ENCODE results near the gene LSS.
A peak's percentile ranks its signal among the peaks of the same experiment; 100 is the strongest.
"Not testable (repeated sequence)": the region's sequence is repeated elsewhere in the genome, so short reads cannot be mapped to it uniquely, and the experiment has no call there.

LSS gene

GRCh38 chr21:46183910-46184624 is 44.5 kb downstream of the LSS start, which contains the start of gene SPATC1L:
SPATC1L (minus strand) TSS chr21:46184459; CDS start chr21:46182816, 1,643 bp downstream.
- H3K4me3 ChIP-seq (ENCODE audit: low read depth in 1 of 2, low read length in 1 of 2): peak within 1 kb of the TSS; percentile 62 to 79

DNA sequence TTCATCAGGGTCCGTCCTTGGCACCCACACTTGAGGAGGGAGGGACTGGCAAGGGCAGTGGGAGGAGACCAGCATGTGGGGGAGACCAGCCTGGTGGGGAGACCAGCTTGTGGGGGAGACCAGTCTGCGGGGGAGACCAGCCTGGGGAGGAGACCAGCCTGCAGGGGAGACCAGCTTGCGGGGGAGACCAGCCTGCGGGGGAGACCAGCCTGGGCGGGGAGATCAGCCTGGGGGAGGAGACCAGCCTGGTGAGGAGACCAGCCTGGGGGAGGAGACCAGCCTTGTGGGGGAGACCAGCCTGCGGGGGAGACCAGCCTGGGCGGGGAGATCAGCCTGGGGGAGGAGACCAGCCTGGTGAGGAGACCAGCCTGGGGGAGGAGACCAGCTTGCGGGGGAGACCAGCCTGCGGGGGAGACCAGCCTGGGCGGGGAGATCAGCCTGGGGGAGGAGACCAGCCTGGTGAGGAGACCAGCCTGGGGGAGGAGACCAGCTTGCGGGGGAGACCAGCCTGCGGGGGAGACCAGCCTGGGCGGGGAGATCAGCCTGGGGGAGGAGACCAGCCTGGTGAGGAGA is 45.2 kb downstream of the LSS start:
- peaks cover 16% of the 10 kb centered on the region in 2 experiments for H3K4me1 ChIP-seq (ENCODE audit: control insufficient read depth in 1 of 2, insufficient read depth in 1 of 2, low read depth in 1 of 2, low read length in 1 of 2)
- H3K4me3 ChIP-seq (ENCODE audit: low read depth in 1 of 2, low read length in 1 of 2); H3K27ac ChIP-seq: not testable (repeated sequence)

More at GRCh38 chr21:46183910-46184624, 44.5 kb downstream of the LSS start, which contains the start of gene SPATC1L:
- no peaks in the 10 kb centered on the region for H3K27me3 ChIP-seq
- TF ChIP-seq, protein P1, sequence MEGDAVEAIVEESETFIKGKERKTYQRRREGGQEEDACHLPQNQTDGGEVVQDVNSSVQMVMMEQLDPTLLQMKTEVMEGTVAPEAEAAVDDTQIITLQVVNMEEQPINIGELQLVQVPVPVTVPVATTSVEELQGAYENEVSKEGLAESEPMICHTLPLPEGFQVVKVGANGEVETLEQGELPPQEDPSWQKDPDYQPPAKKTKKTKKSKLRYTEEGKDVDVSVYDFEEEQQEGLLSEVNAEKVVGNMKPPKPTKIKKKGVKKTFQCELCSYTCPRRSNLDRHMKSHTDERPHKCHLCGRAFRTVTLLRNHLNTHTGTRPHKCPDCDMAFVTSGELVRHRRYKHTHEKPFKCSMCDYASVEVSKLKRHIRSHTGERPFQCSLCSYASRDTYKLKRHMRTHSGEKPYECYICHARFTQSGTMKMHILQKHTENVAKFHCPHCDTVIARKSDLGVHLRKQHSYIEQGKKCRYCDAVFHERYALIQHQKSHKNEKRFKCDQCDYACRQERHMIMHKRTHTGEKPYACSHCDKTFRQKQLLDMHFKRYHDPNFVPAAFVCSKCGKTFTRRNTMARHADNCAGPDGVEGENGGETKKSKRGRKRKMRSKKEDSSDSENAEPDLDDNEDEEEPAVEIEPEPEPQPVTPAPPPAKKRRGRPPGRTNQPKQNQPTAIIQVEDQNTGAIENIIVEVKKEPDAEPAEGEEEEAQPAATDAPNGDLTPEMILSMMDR (IDR thresholded peaks at IDR 0.05): no peak
- H3K36me3 ChIP-seq: no peaks in the 10 kb centered on the region
- peaks cover 16% of the 10 kb centered on the region in 2 experiments for H3K4me1 ChIP-seq (ENCODE audit: control insufficient read depth in 1 of 2, insufficient read depth in 1 of 2, low read depth in 1 of 2, low read length in 1 of 2)
- peak within 1 kb of the TSS; percentile 89 for H3K27ac ChIP-seq
- no peaks in the 10 kb centered on the region for H3K9me3 ChIP-seq

DNA sequence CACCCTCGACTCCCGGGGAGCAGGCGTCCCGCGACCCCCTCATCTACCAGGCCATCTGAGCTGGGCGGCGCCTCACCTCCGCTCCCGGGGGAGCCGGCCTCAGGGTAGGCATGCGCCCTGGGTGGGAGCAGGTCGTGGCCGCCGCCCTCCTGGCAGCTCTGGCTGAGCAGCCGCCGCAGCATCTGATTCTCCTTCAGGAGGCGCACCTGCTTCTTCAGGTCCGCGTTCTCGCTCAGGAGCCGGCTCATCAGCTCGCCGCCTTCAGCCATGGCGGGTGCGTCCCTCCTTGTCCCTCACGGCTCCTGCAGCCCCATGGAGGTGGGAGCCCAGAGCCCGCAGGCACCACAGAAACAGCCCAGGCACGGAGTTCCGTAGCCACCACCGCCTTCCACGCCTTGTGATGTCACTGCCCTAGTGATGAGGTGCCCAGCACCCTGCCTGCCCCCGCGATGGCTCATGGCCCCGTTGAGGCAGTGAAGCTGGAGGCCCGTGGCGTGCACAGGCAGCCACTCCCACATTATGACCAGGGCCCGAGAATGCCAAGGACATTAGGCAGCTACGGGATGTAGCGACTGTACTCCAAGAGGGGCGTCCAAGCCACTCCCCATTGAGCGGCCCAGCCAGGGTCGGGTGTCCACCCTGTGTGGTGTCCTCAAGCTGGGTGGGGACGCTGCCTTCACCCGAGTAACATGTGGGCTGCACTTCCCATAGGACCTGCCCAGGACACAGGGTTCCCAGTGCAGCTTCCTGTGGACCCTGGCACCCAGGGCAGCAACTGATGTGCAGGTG is 45.8 kb downstream of the LSS start:
- Histone ChIP-seq H3K27me3 (no peaks in the 10 kb centered on the region), H3K36me3 (no peaks in the 10 kb centered on the region), H3K4me1 (ENCODE audit: control insufficient read depth in 1 of 2, insufficient read depth in 1 of 2, low read depth in 1 of 2, low read length in 1 of 2) (peaks cover 16% of the 10 kb centered on the region in 2 experiments), H3K4me3 (ENCODE audit: low read depth in 1 of 2, low read length in 1 of 2) (no peak overlapping the region), H3K27ac (no peak overlapping the region), H3K9me3 (no peaks in the 10 kb centered on the region)
- TF ChIP-seq, protein P1 (IDR thresholded peaks at IDR 0.05): no peak

More for the DNA sequence above, 45.2 kb downstream of the LSS start:
- not testable (repeated sequence) for H3K36me3 ChIP-seq, H3K9me3 ChIP-seq, H3K27me3 ChIP-seq

- H3K4me1 ChIP-seq (ENCODE audit: control insufficient read depth in 1 of 2, insufficient read depth in 1 of 2, low read depth in 1 of 2, low read length in 1 of 2): peaks cover 16% of the 10 kb centered on the region in 2 experiments
- no peak overlapping the region for H3K27ac ChIP-seq
- no peaks in the 10 kb centered on the region for H3K27me3 ChIP-seq
- no peaks in the 10 kb centered on the region for H3K36me3 ChIP-seq
- H3K4me3 ChIP-seq (ENCODE audit: low read depth in 1 of 2, low read length in 1 of 2): no peak overlapping the region
- TF ChIP-seq, protein P1 (IDR thresholded peaks at IDR 0.05): no peak
- no peaks in the 10 kb centered on the region for H3K9me3 ChIP-seq
These were observed 46.5 kb downstream of the LSS start for GRCh38 chr21:46181953-46182547.

GRCh38 chr21:46181436-46181835 is 47.1 kb downstream of the LSS start:
- H3K9me3 ChIP-seq: no peaks in the 10 kb centered on the region
- H3K4me1 ChIP-seq (ENCODE audit: control insufficient read depth in 1 of 2, insufficient read depth in 1 of 2, low read depth in 1 of 2, low read length in 1 of 2): peaks cover 16% of the 10 kb centered on the region in 2 experiments

More at GRCh38 chr21:46181436-46181835, 47.1 kb downstream of the LSS start:
- no peaks in the 10 kb centered on the region for H3K36me3 ChIP-seq
- no peaks in the 10 kb centered on the region for H3K27me3 ChIP-seq
- no peak overlapping the region for H3K27ac ChIP-seq
- TF ChIP-seq, protein P1 (IDR thresholded peaks at IDR 0.05): no peak
- H3K4me3 ChIP-seq (ENCODE audit: low read depth in 1 of 2, low read length in 1 of 2): no peak overlapping the region
